ENCODE measurements around the gene ATXN1. TPM values are rescaled to one million over a fixed set of nuclear protein-coding genes. Genes with fewer than 3 reads are reported as not detected.

The ATXN1 gene
- polyA plus RNA-seq, 2 of the 4 experiments (the other 2 are of a cell fraction) = 2.9 to 8.3 TPM

- no peak for TF ChIP-seq E2F6 (IDR thresholded peaks at IDR 0.05; ENCODE audit: borderline replicate concordance, low read depth)
These were observed 347.1 kb downstream of the ATXN1 start (continued) for GRCh38 chr6:16414205-16414604.

- POLR2A ChIA-PET = no interaction called here
These were observed 347.9 kb downstream of the ATXN1 start for GRCh38 chr6:16413399-16413798.

GRCh38 chr6:16412982-16413381 is 348.3 kb downstream of the ATXN1 start:
- H3K4me3 ChIP-seq = no peak overlapping the region
- ChIA-PET CTCF (no interaction called here), POLR2A (no interaction called here)
- TF ChIP-seq REST (IDR thresholded peaks at IDR 0.05) = no peak
- no peak for TF ChIP-seq SREBF2 (IDR thresholded peaks at IDR 0.05)
- TF ChIP-seq CTCF (IDR thresholded peaks at IDR 0.05) = no peak
- TF ChIP-seq MAX (IDR thresholded peaks at IDR 0.05) = no peak
- TF ChIP-seq JUNB (IDR thresholded peaks at IDR 0.05) = no peak
- no peak for TF ChIP-seq GATA3 (IDR thresholded peaks at IDR 0.05; ENCODE audit: borderline replicate concordance)
- no peak for TF ChIP-seq HDAC2 (IDR thresholded peaks at IDR 0.05)
- FAIRE-seq (no peak), ATAC-seq (no peak), DNase-seq (ENCODE audit: low read depth in 1 of 2, low spot score in 1 of 2) (no peak)
- no peak overlapping the region for H3K27ac ChIP-seq
- 78% methylated on average over 3 of the region's 3 CpGs for WGBS (ENCODE audit: missing lambda C conversion rate)
- no peaks in the 10 kb centered on the region for H3K9me3 ChIP-seq
- H3K4me1 ChIP-seq = peaks cover 5% of the 10 kb centered on the region; the same call in 2 of the 3 replicates
- no peak overlapping the region for H3K4me2 ChIP-seq

More at GRCh38 chr6:16413399-16413798, 347.9 kb downstream of the ATXN1 start:
- H3K4me3 ChIP-seq = no peak overlapping the region
- CTCF ChIA-PET = interaction anchor here (1.1 to 2.5 kb wide), 2 partner anchors 74 to 127 kb away, joined by 4 to 9 read pairs; no protein-coding TSS in a partner anchor
- ATAC-seq (no peak), FAIRE-seq (no peak), DNase-seq (ENCODE audit: low read depth in 1 of 2, low spot score in 1 of 2) (no peak)
- no peak overlapping the region for H3K27ac ChIP-seq
- TF ChIP-seq EP300 (IDR thresholded peaks at IDR 0.05) = no peak
- no peak for TF ChIP-seq TFCP2L1 (CRISPR knock-in tag; IDR thresholded peaks at IDR 0.05)
- no peak for TF ChIP-seq RARB (CRISPR knock-in tag; IDR thresholded peaks at IDR 0.05)
- TF ChIP-seq ATOH8 (CRISPR knock-in tag; IDR thresholded peaks at IDR 0.05; ENCODE audit: low read depth) = no peak
- TF ChIP-seq KDM5A (IDR thresholded peaks at IDR 0.05) = no peak
- TF ChIP-seq ESRRA (IDR thresholded peaks at IDR 0.05; ENCODE audit: borderline replicate concordance, low read length) = no peak
- TF ChIP-seq EHF (CRISPR knock-in tag; IDR thresholded peaks at IDR 0.05) = no peak
- no peak for TF ChIP-seq SMC3 (IDR thresholded peaks at IDR 0.05)
- TF ChIP-seq RFX5 (IDR thresholded peaks at IDR 0.05) = no peak
- TF ChIP-seq FOXS1 (CRISPR knock-in tag; IDR thresholded peaks at IDR 0.05) = no peak
- TF ChIP-seq REST (IDR thresholded peaks at IDR 0.05) = no peak
- H3K4me1 ChIP-seq = peaks cover 5% of the 10 kb centered on the region; the same call in 2 of the 3 replicates
- no peaks in the 10 kb centered on the region for H3K9me3 ChIP-seq
- 92% methylated on average over 4 of the region's 4 CpGs for WGBS (ENCODE audit: missing lambda C conversion rate)
- no peak overlapping the region for H3K4me2 ChIP-seq
